HG03025 (cell line): ENCODE results near the gene MNAT1.
"Not testable (repeated sequence)": the region's sequence is repeated elsewhere in the genome, so short reads cannot be mapped to it uniquely, and the experiment has no call there.

Experiments
- ATAC-seq: cut with Tn5 transposase; IDR thresholded peaks from one replicate; pipeline ENCODE4 v1.9.1; 2021; ENCODE audit warnings: mild to moderate bottlenecking, moderate library complexity; ENCODE audit not compliant: unreplicated experiment, low FRiP score

MNAT1 gene

DNA sequence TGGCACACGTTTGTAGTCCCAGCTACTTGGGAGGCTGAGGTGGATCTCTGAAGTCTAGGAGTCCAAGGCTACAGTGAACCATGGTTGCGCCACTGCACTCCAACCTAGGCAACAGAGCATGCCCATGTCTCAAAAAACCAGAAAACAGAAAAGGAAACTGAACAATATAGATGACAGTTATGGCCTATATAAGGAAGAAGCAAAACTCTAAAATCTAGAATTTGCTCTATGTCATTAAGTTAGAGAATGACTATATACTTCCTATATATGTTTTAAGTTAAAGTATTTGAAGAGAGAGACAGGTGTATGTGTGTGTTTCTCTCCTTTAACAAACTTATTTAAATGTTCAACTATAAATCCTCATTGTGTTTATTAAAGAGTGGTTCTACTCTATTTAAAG, 65.8 kb downstream of the MNAT1 start:
- ATAC-seq, result no peak

DNA sequence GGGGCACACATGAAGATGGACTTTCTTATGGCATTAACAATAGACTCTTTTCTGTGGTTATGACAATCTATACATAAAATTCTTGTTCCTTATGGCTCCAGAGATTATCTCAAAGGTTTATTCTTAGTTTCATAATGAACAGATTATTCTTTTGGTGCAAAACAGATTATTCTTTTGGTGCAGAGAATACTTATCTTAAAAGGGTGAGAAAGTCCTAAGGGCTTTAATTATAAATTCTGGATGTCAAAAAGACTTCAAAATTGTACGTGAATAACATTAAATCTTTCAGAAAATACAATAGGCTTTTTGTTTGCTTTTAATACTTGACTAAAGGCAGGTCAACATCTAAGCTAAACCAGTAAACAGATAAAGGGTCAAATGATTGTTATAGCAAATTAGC, 69.3 kb downstream of the MNAT1 start:
- ATAC-seq, result no peak

DNA sequence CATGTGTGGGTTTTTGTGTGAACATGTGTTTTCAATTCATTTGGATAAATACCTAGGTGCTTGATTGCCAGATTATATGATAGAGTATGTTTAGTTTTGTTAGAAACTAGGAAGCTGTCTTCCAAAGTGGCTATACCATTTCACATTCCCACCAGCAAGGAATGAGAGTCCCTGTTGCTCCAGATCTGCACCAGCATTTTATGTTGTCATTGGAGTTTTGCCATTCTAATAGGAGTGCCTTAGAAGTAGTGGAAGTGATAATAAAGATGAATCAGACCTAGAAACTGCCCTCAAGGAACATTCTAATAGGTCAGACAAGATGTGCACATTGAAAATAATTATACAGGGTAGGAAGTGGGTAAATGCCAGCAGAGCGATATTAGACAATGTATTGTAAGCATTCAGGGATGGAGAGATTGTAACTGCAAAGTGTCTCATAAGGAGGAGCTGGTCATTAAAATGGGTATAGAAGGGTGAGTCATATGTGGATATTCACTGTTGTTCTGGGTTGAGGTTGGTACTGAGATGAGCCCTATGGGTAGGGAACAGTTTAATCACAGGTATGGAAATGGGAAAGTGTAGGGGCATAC, 71.4 kb downstream of the MNAT1 start:
- ATAC-seq, result no peak

DNA sequence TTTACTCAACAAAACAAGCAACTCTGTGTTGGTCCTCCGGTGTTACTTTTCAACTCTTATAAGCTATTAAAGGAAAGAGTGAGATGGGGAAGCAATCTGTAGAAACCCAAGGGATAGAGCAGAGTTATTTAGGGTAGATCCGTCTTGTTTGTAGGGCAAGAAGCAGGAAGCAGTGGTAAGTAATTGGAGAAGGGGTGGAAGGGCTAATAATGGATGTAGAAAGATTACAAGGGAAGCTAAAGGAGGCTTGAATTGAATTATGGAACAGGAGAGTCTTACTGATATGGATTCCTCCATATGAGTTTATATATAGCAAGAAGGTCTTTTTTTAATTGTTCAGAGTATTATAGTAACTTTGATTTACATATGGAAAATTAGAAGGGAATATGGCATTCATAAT, 72.7 kb downstream of the MNAT1 start:
- ATAC-seq, result no peak

DNA sequence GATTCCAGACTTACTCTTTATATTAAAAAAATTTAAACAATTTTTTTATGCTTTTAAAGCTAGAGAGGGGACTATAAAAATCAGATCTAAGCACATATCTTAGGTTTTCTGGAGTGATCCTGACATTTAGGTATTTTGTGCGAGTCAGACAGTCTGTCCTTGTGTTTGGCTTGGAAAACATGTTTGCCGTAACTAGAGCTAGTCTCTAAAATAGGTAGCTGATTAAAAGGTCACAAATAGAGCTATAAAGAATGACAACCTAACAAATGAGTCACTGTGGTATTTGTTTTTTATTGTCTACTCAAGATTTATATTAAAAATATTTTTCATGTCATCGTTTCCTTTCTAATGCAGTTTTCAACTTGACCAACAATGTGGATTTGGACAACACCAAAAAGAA, 73.4 kb downstream of the MNAT1 start:
- no peak for ATAC-seq

DNA sequence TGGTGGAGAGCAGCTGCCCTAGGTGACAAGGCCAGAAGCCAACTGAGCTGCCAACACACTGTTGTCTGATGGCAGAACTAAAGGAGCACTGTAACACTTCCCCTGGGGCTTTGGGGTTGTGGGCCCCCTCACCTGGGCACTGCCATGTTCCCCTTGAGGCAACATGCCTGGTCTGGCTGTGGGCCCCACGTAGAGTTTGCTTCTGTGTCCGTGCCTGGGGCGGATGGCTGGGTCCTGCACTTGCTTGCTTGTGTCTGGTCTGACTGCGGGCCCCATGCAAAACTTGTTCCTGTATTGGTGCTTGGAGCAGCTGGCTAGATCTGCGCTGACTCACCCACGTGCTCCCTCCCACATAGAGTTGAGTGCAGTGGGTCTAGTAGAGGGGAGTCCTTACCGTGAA, 78.4 kb downstream of the MNAT1 start:
- no peak for ATAC-seq

DNA sequence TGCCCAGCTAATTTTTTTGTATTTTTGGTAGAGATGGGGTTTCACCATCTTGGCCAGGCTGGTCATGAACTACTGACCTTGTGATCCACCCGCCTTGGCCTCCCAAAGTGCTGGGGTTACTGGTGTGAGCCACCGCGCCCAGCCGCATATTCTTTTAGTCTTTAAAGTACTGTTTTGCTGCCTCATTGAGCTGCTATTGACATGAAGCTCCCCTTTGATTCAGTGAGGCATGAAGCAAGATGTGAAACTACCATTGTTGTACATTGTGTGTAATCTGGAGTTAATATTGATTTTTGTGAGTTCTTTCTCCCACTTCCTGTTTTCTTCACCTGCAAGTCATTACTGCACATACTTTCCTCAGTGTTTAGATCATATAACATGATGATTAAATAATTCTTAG, 80.8 kb downstream of the MNAT1 start:
- peak; percentile 86 for ATAC-seq

DNA sequence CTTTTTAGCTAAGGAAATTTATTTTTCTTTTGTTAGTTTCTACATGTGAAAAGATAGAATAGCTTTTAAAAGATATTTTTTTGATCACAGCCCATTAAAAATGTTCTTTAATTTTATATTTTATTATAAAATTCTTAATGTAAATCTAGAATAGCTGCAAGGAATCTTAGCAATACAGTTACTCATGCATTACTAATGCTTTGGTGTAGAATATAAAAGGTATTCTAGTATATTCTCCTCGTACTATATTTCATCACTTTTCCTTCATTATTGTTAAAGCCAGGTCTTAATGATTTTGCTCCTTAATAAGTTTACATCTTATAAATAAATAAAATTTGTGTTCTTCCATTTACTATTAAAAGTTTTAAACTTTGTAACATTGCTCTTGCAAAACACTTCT, 82.6 kb downstream of the MNAT1 start:
- ATAC-seq, result no peak

DNA sequence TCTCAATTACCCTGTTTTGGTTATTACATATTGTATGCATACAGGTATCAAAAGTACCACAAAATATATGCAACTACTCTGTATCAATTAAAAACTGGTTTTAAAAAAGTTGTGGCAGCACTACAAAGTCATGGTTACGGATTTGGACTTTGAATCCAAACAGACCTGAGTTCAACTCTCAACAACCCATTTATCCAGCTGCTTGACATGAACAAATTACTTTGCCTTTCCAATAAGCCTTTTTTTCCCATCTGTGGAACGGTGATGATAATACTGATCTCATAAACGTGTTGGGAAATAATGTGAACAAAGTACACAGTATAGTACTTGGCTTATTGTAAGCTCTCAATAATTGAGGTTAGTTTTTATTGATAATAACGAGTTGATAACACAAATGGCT, 85.0 kb downstream of the MNAT1 start:
- no peak for ATAC-seq

DNA sequence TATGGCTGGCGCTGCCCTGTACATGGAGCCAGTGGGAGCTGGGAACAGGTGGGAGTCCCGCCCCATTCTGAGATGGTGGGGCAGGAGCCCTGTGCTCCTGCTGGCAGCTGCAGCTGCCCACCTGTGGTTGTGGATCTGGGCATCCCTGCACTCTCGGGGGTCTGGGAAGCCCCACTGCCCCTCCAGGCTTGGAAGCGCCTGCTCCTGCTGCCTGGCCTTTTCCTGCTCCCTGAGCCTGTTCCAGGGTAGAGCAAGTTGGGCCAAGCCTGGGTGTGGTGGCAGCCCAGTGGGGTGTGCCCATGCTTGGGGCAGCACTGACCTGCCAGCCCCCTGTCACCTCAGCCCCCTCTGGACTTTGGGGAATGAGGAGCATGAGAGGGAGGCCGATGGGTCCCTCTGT, 104.0 kb downstream of the MNAT1 start:
- ATAC-seq, result no peak

DNA sequence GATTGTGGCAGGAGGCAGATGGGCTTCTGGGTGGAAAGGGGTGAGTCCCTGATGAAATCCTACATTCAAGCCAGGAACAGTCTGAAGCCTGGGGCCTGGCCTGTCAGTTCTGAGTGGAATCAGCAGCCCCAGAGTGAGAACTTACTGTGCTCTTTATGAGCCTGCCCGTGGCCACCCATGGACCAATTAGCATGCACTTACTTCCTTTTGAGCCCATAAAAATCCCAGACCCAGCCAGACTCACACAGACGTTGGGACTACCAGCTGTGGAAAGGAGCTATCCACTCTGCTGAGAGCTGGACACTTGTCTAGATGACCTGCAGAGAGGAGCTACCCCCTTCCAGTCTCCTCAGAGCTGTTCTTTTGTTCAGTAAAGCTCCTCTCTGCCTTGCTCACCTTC, 104.5 kb downstream of the MNAT1 start:
- ATAC-seq, result no peak

DNA sequence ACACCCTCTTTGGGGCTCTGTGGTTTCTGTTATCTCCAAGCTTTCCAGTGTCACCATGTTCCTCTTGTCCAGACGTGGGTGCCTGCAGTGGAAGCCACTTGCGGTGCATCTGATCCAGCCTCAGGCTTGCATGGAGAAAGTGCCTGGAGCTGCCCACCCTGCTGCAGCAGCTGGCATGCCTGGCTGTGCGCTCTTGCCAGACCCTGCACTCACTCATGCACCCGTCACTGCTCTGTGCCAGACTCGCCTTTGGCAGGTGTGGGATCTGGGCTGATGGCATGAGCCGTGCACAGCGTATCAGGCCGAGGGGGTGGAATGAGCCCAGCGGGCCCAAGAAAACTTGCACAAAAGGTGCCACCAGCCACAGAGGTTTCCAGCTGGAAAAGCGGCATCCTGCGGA, 105.1 kb downstream of the MNAT1 start:
- no peak for ATAC-seq

DNA sequence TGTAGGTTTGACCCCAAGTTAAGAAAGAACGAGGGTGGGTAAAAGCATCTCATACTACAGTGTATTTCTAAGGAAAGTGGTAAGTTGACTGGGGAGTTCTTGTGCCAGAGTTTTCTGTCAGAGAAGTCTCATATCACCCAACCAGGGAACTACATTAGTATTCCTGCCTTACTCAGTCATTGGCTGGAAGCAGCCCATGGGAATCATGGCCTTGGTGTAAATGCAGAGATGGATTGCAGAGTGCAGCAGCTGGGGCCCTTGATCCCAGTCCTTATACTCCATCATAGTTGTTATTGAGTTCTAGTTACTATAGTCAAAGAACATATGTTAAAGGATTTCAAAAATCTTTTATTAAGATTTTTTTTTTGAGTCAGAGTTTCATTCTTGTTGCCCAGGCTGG, 105.8 kb downstream of the MNAT1 start:
- no peak for ATAC-seq

DNA sequence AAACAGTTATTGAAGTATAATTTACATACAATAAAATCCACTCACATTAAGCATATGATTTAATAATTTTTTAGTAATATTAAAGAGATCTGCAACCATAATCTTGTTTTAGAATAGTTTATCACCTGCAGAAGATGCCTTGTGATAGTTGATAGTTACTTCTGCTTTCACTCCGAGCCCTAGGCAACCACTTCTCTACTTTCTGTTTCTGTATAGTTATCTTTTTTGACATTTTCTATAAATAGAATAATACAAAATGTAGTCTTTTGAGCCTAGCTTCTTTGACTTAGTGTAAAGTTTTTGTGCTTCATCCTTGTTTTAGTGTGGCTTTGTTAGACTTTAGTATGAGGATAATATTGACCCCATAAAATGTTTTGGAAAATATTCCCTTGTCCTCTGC, 111.0 kb downstream of the MNAT1 start:
- ATAC-seq, result peak; percentile 97

DNA sequence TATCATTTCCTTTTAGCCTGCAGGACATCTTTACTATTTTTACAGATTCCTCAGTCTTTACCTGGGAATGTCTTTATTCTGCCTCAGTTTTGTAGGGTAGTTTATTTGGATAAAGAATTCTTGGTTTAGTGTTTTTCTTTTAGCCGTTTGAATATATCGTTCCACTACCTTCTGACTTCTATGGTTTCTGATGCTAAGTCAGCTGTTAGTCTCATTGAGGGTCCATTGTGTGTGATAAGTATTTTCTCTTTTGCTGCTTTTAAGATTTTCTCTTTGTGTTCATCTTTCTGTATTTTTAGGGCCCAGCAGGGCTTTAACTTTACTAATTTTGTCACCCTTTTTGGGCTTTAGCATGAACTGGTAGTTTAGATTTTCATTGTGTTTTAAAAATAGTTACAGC, 113.5 kb downstream of the MNAT1 start:
- ATAC-seq, result no peak

DNA sequence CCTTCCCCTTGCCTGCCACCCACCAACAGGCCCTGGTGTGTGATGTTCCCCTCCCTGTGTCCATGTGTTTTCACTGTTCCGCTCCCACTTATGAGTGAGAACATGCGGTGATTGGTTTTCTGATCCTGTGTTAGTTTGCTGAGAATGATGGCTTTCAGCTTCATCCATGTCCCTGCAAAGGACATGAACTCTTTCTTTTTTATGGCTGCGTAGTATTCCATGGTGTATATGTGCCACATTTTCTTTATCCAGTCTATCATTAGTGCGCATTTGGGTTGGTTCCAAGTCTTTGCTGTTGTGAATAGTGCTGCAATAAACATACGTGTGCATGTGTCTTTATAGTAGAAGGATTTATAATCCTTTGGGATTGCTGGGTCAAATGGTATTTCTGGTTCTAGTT, 117.1 kb downstream of the MNAT1 start:
- ATAC-seq, result not testable (repeated sequence)

DNA sequence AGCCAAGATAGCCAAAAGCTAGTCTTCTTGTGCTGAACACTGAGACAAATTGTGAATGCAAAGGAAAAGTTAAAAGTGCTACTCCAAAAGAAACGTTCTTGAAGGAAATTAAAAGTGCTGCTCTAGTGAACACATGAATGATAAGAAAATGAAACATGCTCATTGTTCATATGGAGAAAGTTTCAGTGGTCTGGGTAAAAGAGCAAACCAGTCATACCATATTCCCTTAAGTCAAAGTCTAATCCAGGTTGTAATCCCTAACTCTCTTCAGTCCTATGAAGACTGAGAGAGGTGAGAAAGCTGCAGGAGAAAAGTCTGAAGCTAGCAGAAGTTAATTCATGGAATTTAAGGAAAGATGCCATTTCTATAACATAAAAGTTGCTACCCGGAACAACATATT, 121.5 kb downstream of the MNAT1 start:
- ATAC-seq, result no peak

DNA sequence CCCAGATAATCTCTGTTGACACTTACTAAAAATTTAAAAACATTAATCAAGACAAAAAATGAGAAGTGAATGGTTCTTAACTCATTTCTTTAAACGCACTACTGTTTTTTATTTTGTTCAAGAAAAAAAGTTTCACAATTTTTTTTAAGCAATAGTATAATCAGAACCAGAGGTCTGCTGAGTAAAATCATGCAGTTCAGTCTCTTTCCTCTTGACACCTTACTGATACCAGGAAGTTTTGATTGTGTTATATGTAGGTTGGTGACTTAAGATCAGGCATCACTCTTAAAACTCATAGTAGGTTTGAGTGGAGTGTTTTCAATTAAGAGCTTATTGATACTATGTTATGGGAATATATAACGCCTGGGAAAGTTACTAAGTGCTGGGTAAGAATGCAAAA, 125.0 kb downstream of the MNAT1 start:
- no peak for ATAC-seq

DNA sequence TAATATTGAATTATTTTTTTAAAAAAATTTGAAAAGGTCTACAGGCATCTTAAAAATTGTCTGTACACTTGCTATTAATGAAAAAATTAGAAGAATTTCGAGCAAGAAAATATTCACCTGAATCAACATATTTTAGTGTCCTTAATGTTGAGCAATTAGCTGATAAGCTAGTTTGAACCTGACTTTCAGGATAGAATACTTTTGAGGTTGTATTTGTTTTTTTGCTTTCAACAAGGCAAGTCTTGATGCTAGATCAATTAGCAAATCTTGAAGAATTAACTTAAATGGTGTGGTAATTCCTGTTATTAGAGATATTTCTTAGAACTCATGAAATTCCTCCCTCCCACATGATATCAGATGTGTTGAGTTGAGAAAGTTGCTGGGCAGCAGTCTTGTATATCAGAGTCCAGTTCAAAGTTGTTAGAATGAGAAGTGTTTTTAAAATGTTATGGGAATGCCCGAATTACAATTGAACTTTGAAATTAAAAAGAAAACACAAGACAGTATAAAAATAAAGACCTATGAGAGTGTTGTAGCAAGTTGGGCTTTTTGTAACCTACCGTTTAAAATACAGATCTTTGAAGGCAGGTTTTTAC, 127.1 kb downstream of the MNAT1 start:
- ATAC-seq, result no peak

DNA sequence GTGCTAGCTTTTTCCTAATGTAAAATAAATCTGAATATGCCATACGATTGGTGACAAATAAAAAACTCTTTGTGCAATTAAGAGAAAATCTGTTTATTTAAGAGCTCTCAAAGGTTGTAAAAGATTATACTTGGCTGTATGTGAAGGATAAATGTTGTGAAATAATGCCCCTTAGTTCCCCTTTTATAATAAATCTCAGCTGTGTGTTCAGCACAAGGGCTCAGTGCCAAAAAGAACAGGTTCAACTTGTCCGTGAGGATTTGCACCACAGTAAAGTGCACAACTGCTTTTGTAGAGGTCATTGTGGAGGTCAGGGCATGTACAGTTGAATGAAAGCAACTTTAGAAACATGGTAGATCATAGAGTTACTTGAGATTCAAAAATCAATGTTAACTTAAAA, 127.7 kb downstream of the MNAT1 start:
- ATAC-seq, result no peak

DNA sequence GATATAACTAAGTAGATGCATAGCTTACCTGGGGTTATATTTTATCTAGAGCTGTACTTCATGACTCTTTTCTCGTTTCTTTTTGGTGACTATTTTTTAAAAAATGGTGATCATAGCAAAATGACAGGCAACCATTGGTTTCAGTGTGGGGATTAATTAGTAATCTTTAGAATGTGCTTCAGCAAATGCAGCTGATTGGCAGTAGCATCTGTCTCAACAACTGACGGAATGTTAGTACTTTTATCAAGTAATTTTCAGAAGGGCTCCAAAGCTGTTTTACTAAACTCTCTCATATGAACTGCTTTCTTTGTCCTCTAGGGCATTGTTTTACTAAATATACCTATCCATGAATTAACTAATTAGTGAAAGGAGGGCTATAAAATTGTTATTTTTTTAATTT, 128.7 kb downstream of the MNAT1 start:
- no peak for ATAC-seq

DNA sequence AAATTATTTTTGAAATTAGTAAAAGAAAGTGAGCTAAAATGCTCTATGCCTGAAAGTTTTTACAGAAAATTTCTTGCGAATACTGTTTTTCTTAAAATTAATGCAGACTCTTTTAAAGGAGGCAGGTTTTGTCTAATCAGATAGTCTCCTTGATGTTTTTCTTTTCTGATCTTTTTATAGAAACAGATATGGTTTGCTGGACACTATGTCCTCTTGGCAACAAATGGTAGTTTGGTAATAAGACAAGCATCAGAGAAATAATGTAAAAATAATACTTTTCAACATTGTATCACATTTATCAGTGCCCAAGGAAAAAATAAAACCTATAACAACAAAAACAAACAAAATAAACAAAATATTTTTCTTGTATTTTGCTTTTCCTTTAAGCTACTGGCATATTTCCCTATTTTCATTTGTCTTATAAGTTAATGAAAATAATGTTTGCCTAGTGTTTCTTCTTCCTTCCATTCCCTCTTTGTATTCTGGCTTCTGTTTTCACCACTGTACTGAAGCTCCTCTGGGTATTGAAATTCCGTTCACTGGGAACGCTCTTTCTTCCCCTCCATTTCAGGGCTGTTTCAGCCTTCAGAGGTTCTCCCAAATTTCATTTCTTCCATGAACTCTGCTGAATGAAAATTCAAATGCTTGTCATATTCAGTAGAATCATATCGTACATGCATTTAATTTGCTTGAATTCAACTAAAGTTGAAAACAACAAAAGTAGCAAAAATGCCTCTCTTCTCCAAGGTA, 131.0 kb downstream of the MNAT1 start:
- ATAC-seq, result no peak
